Uterus (tissue), 4 donors: ENCODE data around the gene NOX5. TPM values are rescaled to one million over a fixed set of nuclear protein-coding genes. Genes with fewer than 3 reads are reported as not detected.
"Not testable (repeated sequence)": the region's sequence is repeated elsewhere in the genome, so short reads cannot be mapped to it uniquely, and the experiment has no call there.

ENCODE experiments used
- DNase-seq, 2 donors: peaks; one replicate each; pipeline ENCODE4 v3.0.0-alpha.2; 2019 to 2020
- H3K27ac ChIP-seq, 2 donors: fragments of 200-600 bp; sonication (generic); 1 replicate in 1 of 2; 2 replicates in 1 of 2; pipeline ENCODE4 v1.5.1; 2016 to 2018
- H3K27me3 ChIP-seq, 2 donors: fragments of 200-600 bp; sonication (generic); one replicate each; pipeline ENCODE4 v1.5.1; 2018 to 2019; ENCODE audit warnings: control low read depth in 1 of 2
- H3K36me3 ChIP-seq, 2 donors: fragments of 200-600 bp; sonication (generic); one replicate each; pipeline ENCODE4 v1.5.1; 2019; ENCODE audit warnings: control low read depth in 1 of 2
- H3K4me1 ChIP-seq, 2 donors: fragments of 200-600 bp; sonication (generic); one replicate each; pipeline ENCODE4 v1.5.1; 2018 to 2019; ENCODE audit warnings: control low read depth in 1 of 2
- H3K4me3 ChIP-seq, 2 donors: fragments of 200-600 bp; sonication (generic); 1 replicate in 1 of 2; 2 replicates in 1 of 2; pipeline ENCODE4 v1.5.1; 2018 to 2019; ENCODE audit warnings: mild to moderate bottlenecking in 1 of 2
- H3K9me3 ChIP-seq, 2 donors: fragments of 200-600 bp; sonication (generic); one replicate each; pipeline ENCODE4 v1.5.1; 2019; ENCODE audit warnings: control low read depth in 1 of 2
- POLR2A ChIP-seq, 2 donors: fragments of 450-650 bp; IDR thresholded peaks; one replicate each; pipeline ENCODE4 v1.6.1; 2016; ENCODE audit warnings: antibody characterized with exemption in 2 of 2, mild to moderate bottlenecking in 1 of 2, moderate library complexity in 1 of 2
- intact Hi-C: fragments of 100-400 bp; cut with DNase I; formaldehyde crosslinking; loops from one replicate; pipeline ENCODE4 v1.15.1; 2023; ENCODE audit warnings: low total_unique reads
- total RNA-seq, 4 donors: library from RNA; depleted of rRNA in 3 of 4; stranded (reverse); fragments of >200 nt in 3 of 4; gene quantifications; one replicate each; pipeline versions ENCODE4 v1.1.0 to v1.2.4, GENCODE V29; 2014 to 2023
- TF ChIP-seq, protein P1 (sequence below), 4 experiments: fragments of 200-600 bp in 2 of 4; fragments of 450-650 bp in 2 of 4; sonication (generic) in 2 of 4; IDR thresholded peaks; one replicate each; pipeline ENCODE4 v1.5.1; 2016 to 2019; ENCODE audit warnings: antibody characterized with exemption in 4 of 4, mild to moderate bottlenecking in 2 of 4, moderate library complexity in 1 of 4
- donor health status: DM: yes; HTN: yes; CAD: no.

NOX5 gene
- under 1 TPM in 2 of 4 donors, not detected in 2; 0.21 to 0.52 TPM for total RNA-seq

DNA sequence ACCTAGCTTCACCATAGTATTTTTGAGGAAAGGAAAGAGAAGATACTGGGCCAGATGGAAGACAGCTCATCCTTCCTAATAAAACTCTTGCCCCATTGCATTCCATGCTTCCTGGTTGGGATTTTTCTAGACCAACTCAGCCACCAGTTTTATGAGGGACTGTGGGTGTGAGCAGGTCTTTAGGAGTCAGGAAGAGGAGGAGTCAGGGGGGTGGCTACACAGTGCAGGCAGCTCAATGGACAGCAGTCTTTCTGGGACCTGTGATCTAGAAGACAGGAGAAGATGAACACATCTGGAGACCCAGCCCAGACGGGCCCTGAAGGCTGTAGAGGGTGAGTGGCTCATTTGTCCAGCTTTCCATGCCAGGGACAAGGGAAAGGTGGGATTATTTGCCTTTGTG is at the start of gene NOX5:
Gene NOX5 (plus strand): TSS at position 242 of the 400 bp plus-strand sequence. CDS start 41 bp downstream, at position 283.
- no peak for DNase-seq
- H3K4me1 ChIP-seq: no peaks in the 10 kb centered on the region
- H3K27ac ChIP-seq: no peak within 1 kb of the TSS
- H3K36me3 ChIP-seq: no peaks in the 10 kb centered on the region
- intact Hi-C loops: no loop called here
- no peaks in the 10 kb centered on the region for H3K27me3 ChIP-seq
- no peak within 1 kb of the TSS for H3K4me3 ChIP-seq
- no peak for TF ChIP-seq POLR2A (IDR thresholded peaks at IDR 0.05)
- TF ChIP-seq, protein P1, sequence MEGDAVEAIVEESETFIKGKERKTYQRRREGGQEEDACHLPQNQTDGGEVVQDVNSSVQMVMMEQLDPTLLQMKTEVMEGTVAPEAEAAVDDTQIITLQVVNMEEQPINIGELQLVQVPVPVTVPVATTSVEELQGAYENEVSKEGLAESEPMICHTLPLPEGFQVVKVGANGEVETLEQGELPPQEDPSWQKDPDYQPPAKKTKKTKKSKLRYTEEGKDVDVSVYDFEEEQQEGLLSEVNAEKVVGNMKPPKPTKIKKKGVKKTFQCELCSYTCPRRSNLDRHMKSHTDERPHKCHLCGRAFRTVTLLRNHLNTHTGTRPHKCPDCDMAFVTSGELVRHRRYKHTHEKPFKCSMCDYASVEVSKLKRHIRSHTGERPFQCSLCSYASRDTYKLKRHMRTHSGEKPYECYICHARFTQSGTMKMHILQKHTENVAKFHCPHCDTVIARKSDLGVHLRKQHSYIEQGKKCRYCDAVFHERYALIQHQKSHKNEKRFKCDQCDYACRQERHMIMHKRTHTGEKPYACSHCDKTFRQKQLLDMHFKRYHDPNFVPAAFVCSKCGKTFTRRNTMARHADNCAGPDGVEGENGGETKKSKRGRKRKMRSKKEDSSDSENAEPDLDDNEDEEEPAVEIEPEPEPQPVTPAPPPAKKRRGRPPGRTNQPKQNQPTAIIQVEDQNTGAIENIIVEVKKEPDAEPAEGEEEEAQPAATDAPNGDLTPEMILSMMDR (IDR thresholded peaks at IDR 0.05): no peak
- H3K9me3 ChIP-seq: no peaks in the 10 kb centered on the region

DNA sequence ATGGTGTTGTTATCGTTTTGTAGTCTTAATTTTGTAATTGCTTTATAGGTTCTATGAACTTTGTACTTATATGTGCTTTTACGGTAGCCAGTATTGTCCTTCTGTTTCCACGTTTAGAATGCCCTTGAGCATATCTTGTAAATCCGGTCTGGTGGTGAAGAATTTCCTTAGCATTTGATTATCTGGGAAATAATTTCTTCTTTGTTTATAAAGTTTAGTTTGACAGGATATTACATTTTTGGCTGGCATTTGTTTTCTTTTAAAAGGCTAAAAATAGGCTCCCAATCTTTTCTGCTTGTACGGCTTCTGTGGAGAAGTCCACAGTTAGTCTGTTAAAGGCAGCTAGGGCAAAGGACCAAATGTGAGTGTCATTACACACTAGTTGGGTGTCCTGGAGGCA is 47.5 kb upstream of the NOX5 start:
- TF ChIP-seq, protein P1 (IDR thresholded peaks at IDR 0.05): no peak
- no peak for TF ChIP-seq POLR2A (IDR thresholded peaks at IDR 0.05)
- H3K36me3 ChIP-seq: no peaks in the 10 kb centered on the region
- no peak overlapping the region for H3K27ac ChIP-seq
- H3K4me1 ChIP-seq: no peaks in the 10 kb centered on the region
- H3K27me3 ChIP-seq: no peaks in the 10 kb centered on the region
- no peak for DNase-seq
- no peak overlapping the region for H3K4me3 ChIP-seq
- intact Hi-C loops: no loop called here
- peaks cover 0 to 6% of the 10 kb centered on the region in 2 donors for H3K9me3 ChIP-seq

DNA sequence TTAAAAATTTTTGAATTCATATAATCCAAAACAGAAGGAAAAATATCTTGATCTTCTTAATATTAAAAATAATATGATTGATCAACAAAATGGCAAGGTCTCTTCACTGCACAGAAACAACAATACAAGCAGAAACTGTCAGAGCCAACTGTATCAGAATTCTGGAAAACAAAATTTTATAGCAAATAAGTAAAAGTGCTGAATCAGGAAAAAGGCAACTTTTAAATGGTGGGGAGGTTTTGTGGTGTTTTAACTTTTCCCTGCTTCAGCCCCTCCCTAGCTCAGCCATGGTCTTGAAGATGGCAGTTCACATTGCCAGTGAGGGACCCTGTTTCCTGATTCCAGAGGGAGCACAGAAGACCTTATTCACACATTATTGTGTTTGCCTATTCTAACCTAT is 46.5 kb upstream of the NOX5 start:
- Histone ChIP-seq H3K27me3 (no peaks in the 10 kb centered on the region), H3K4me1 (no peaks in the 10 kb centered on the region), H3K9me3 (peaks cover 0 to 6% of the 10 kb centered on the region in 2 donors), H3K36me3 (no peaks in the 10 kb centered on the region), H3K4me3 (no peak overlapping the region), H3K27ac (no peak overlapping the region)
- TF ChIP-seq, protein P1 (IDR thresholded peaks at IDR 0.05): no peak
- no peak for TF ChIP-seq POLR2A (IDR thresholded peaks at IDR 0.05)
- DNase-seq: no peak
- intact Hi-C loops: no loop called here

DNA sequence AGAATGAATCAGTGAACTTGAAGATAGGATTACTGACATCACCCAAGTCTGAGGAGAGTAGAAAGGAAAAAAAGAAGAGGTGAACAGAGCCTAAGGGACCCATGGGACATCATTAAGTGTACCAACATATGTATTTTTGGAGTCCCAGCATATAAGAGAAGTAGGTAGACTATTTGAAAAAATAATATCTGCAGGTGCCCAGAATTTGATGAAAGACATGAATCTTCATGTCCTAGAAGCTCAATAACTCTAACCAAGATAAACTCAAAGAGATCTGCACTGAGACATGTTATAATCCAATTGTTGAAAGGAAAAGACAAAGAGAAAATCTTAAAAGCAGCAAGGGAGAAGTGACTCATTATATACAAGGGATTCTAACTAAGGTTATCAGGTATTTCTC is 45.2 kb upstream of the NOX5 start:
- H3K36me3 ChIP-seq: no peaks in the 10 kb centered on the region
- H3K27ac ChIP-seq: no peak overlapping the region
- intact Hi-C loops: no loop called here
- no peak overlapping the region for H3K4me3 ChIP-seq
- no peak for DNase-seq
- H3K27me3 ChIP-seq: no peaks in the 10 kb centered on the region
- TF ChIP-seq, protein P1 (IDR thresholded peaks at IDR 0.05): no peak
- TF ChIP-seq POLR2A (IDR thresholded peaks at IDR 0.05): no peak
- H3K4me1 ChIP-seq: no peaks in the 10 kb centered on the region
- H3K9me3 ChIP-seq: peaks cover 0 to 6% of the 10 kb centered on the region in 2 donors

GRCh38 chr15:68972201-68973065 is 42.1 kb upstream of the NOX5 start:
- H3K36me3 ChIP-seq: no peaks in the 10 kb centered on the region
- H3K27ac ChIP-seq: no peak overlapping the region
- peaks cover 0 to 6% of the 10 kb centered on the region in 2 donors for H3K9me3 ChIP-seq
- no peaks in the 10 kb centered on the region for H3K27me3 ChIP-seq
- TF ChIP-seq, protein P1 (IDR thresholded peaks at IDR 0.05): no peak
- no peak for TF ChIP-seq POLR2A (IDR thresholded peaks at IDR 0.05)
- H3K4me1 ChIP-seq: no peaks in the 10 kb centered on the region
- H3K4me3 ChIP-seq: no peak overlapping the region
- no peak for DNase-seq
- intact Hi-C loops: no loop called here

DNA sequence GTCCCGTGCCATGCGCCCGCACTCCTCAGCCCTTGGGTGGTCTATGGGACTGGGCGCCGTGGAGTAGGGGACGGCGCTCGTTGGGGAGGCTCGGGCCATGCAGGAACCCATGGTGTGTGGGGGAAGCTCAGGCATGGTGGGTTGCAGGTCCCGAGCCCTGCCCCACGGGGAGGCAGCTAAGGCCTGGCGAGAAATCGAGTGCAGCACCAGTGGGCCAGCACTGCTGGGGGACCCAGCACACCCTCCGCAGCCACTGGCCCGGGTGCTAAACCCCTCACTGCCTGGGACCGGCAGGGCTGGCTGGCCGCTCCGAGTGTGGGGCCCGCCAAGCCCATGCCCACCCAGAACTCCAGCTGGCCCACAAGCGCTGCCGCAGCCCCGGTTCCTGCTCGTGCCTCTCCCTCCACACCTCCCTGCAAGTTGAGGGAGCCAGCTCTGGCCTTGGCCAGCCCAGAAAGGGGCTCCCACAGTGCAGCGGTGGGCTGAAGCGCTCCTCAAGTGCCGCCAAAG is 38.8 kb upstream of the NOX5 start:
- H3K9me3 ChIP-seq, H3K4me3 ChIP-seq, DNase-seq, H3K27ac ChIP-seq, H3K27me3 ChIP-seq, intact Hi-C loops, H3K36me3 ChIP-seq, H3K4me1 ChIP-seq: not testable (repeated sequence)

- H3K27me3 ChIP-seq, H3K36me3 ChIP-seq, H3K9me3 ChIP-seq, H3K4me3 ChIP-seq, DNase-seq, intact Hi-C loops, H3K4me1 ChIP-seq, H3K27ac ChIP-seq: not testable (repeated sequence)
Measured at GRCh38 chr15:68977426-68977825, 37.1 kb upstream of the NOX5 start.
